HG02840 (cell line): ENCODE data around the gene MPHOSPH8.
"Not testable (repeated sequence)": the region's sequence is repeated elsewhere in the genome, so short reads cannot be mapped to it uniquely, and the experiment has no call there.

ENCODE experiments used
- ATAC-seq: cut with Tn5 transposase; IDR thresholded peaks from one replicate; pipeline ENCODE4 v1.9.1; 2021; ENCODE audit warnings: mild to moderate bottlenecking, moderate library complexity, moderate number of reproducible peaks; ENCODE audit not compliant: unreplicated experiment, low FRiP score

The MPHOSPH8 gene

GRCh38 chr13:19632915-19633478 is 462 bp upstream of the MPHOSPH8 start:
- ATAC-seq = no peak

GRCh38 chr13:19634256-19634740 is 839 bp downstream of the MPHOSPH8 start:
- ATAC-seq = no peak

GRCh38 chr13:19635926-19636325 is 2.5 kb downstream of the MPHOSPH8 start:
- ATAC-seq = not testable (repeated sequence)

DNA sequence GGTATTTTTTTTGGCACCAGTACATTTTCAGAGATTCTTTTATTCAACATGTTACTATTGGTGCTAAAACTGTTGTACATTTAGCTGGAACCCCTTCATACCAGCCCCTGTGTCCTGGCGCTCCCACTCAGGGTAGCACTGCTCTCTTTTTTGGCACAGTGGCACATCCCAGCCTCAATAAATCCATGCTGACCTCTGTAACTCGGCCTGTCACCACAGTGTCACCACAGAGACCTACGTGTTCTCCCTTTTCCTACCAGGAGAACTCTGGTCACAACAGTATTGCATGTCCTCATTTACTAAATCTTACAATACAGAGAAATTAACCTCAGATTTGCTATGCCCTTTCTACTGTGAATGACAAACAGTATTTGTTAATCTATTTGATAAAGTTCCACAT is 10.2 kb downstream of the MPHOSPH8 start:
- no peak for ATAC-seq

DNA sequence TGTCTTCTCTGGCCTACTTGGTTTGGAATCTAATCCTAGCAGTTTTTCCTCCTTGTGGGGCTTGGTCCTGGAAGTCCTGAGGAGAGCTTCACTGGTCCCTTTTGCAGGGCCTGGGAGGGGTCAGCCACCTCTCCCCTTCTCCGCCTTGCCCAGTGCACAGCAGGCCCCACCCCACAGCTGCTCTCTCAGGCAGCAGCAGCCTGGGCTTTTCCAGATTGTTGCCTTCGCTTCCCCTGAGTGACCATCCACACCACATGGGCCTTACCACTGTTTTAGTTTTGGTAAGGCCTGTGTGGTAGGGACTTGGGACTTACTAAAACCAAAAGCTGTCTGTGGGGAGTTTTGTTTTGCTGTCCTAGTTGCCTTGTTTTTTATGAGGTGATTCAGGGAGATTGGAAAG is 11.5 kb downstream of the MPHOSPH8 start:
- no peak for ATAC-seq

- ATAC-seq = no peak
Observed at GRCh38 chr13:19646063-19646462, 12.6 kb downstream of the MPHOSPH8 start.

DNA sequence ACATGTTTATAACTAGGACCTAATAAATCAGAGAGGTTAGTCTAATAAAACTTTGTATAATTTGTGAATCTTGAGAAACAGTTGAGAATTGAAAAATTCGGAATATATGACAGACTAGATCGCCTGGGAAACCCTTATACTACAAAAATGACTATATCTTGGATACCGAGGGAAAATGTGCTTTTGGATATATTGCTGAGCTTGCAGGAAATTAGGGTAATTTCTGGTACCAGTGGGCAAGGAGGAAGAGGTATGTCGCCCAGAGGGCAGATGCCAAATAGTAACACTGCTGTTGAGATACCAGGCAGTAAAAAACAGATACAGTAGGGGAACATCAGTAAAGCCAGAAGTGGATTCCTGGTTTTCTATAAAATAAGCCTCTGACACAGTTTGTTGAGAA is 17.3 kb downstream of the MPHOSPH8 start:
- no peak for ATAC-seq

DNA sequence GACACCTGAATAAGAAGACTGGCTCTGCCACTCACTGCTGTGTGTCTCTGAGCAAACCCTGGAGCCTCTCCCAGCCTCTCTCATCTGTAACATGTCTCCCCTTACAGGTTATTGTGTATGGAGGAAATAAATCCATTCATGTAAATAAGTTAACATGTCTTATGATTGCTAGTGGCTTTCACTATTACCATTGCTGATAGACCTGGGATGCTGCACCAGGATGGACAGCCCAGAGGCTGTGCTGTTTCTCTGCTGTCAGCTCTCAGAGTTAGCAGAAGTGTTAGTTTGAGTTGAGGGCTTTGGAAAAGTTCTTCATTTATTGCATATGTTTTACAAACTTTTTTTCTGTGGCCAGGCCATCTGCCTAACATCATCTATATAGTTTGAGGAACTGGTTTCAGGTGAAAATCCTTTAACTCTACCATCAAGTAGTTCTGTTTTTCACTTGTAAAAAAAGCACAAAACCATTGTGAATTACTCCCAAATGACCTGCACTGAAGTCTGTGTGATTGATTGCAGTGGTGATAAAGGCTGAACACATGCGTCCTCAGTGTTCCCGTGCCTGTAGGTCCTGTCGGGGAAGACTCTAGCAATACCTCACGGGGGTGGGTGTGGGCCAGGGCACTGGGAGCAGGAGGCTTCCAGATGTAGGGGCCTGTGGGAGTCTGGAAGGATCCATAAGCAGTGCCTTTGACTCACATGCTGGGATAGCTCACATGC is 24.6 kb downstream of the MPHOSPH8 start:
- ATAC-seq = no peak

DNA sequence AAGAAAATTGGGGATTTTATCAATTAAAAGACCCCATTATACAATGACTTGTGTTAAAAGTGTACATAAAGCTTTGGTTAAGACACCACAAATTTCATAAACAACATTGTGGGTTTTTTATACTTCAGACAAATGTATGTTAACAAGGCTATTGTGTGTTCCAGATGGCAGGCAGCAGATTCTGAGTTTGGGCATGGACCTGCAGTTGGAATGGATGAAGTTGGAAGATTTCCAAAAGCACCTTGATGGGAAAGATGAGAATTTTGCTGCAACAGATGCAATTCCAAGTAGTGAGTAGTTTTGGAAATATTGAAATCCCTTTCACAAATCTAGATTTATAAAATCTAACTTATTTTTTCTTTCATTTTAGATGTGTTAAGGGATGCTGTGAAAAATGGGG is 25.4 kb downstream of the MPHOSPH8 start:
- ATAC-seq = no peak

- no peak for ATAC-seq
Observed at GRCh38 chr13:19661126-19661525, 27.7 kb downstream of the MPHOSPH8 start.

GRCh38 chr13:19661561-19661960 is 28.1 kb downstream of the MPHOSPH8 start:
- no peak for ATAC-seq

GRCh38 chr13:19663416-19663979 is 30.0 kb downstream of the MPHOSPH8 start:
- no peak for ATAC-seq

DNA sequence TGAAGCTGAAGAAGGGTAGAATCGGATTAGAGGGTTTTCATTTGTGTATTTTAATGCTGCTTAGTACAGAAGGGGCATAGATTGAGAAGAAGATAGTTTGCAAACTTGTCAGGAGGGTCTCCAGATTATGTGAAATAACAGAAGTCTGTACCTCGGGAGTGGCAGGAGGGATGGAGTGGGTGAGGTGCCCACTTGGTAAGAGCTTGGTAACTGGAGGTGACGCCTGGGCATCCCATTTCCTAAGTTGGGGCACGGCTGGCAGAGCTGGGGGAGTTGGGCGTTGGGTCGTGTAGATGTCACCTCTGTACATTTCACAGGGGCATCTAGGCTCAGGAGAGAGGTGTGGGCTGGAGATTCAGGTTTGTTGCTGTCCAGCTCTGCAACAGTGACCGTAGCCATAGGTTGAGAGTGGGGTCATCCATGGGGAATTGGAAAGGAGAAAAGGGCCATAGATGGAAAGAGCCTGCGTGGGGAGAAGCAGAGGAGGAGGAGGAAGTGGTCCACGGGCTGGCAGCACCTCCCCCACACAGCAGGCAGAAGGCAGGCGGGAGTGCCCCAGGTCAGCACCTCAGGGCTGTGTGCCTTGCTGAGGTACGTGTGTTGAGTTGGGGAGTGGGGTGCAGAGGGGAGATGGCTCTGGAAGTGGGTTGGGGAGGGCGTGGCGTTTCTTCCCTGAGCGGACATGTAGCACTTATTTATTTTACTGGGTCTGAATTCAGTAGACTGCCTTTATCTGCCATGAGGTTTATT is 31.2 kb downstream of the MPHOSPH8 start:
- no peak for ATAC-seq

GRCh38 chr13:19665427-19665859 is 32.0 kb downstream of the MPHOSPH8 start:
- ATAC-seq = no peak

- ATAC-seq = no peak
Observed at GRCh38 chr13:19668778-19669177, 35.3 kb downstream of the MPHOSPH8 start.

- no peak for ATAC-seq
Observed at GRCh38 chr13:19670147-19670546, 36.7 kb downstream of the MPHOSPH8 start.

- ATAC-seq = no peak
Observed at GRCh38 chr13:19672990-19673389, 39.5 kb downstream of the MPHOSPH8 start.

DNA sequence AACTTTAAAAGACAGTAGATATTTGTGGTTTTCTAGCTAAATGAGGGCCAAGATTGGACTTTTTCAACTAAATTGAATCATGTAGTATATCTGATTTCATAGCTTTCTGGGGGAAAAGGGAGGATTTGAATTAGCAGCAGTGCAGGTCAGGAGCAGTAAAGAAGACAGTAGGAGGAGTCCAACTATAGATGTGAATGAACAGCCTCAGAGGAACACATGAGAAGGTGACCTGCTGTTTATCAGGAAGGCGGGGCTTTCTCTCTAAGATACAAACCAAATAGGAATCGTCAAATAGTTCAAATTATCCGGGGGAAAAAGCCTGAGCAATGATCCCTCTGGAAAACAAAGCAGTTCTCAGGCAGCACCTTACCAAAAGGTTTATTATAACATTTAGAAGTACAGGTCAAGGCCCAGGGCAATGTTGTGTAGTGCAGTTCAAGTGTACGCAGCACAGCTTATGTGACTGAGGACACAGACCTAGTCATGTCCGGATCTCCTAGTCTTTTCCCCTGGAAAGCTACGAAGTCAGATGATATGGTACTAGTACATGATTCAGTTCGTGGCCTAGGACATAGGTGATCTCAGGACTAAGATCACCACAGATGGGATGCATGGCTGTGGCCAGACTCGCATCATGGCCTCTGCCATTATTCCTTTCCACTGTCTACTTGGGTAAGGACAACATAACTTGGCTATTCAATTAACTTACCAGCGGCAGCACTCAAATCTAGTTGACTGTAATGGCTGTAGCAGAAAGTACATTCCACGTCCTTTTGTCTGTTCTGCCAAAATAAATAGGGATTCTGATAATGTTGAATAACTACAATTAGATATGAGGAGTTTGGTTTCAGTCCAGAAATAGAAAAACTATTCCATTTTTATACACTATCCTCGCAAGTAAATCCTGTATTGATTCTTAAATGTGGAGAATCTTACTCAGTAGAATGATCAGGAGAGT is 40.3 kb downstream of the MPHOSPH8 start:
- no peak for ATAC-seq

GRCh38 chr13:19674898-19675297 is 41.4 kb downstream of the MPHOSPH8 start:
- no peak for ATAC-seq

DNA sequence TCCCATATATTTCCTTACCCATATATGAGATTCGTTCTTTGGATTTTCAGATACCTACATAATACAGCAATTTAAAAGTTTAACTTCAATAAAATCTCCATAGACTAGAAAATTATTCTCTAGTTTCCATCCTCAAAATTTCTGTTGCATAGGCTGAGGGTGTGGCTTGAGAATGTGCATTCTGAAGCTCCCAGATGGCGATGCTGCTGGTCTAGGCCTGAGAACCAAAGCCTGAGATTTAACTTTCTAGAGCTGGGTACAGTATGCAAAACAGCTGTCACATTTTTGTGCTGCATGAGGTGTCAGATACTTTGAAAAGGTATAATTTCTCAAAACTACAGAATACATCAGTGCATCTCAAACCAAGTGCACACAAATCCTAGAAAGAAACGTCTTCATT is 42.7 kb downstream of the MPHOSPH8 start:
- no peak for ATAC-seq
